ENCODE measurements around the gene DLX4. TPM values are rescaled to one million over a fixed set of nuclear protein-coding genes. Genes with fewer than 3 reads are reported as not detected.

DLX4 gene
- total RNA-seq, 1 donor from 2014 or later: not detected

DNA sequence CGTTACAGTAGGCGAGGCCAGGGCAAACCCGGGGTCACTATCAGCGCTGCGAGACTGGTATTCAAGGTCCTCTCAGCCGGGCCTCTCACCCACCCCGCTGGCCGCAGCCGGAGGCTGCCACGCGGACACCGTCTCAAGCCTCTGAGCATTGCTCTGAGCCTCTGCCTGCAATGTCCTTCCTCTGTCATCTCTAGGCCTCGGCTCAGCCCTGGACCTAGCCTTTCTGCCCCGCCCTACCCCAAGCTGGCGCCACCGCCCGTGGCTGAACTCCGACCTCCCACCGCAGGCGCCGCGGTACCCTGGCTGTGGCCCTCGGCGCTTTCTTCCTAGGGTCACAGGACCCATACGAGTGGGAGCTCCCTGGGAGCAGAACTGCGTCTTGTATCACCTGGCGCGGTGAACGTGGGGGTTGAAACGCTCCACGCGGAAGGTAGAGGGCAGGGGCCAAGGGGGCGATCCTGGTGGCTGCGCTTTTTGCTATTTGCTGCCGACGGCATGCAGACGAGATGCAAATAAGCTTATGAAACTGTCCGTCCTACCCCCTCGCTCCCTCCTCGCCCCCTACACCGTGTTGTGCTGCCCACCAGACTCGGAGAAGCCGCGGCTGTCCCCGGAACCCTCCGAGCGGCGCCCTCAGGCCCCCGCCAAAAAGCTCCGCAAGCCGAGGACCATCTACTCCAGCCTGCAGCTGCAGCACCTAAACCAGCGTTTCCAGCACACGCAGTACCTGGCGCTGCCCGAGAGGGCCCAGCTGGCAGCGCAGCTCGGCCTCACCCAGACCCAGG lies 3.7 kb downstream of the DLX4 start:
- Histone ChIP-seq H3K27me3 (ENCODE audit: control insufficient read depth in 3 of 3, insufficient read depth in 3 of 3, low read length in 3 of 3) (peaks cover 84 to 94% (median 91%) of the 10 kb centered on the region in 3 donors), H3K36me3 (ENCODE audit: control insufficient read depth in 3 of 3, insufficient read depth in 3 of 3, low read length in 3 of 3) (no peaks in the 10 kb centered on the region), H3K4me3 (ENCODE audit: low read length in 3 of 3) (peak overlapping the region in 2 of 3 donors; percentile 9 to 22), H3K4me1 (ENCODE audit: control insufficient read depth in 3 of 3, insufficient read depth in 3 of 3, low read length in 3 of 3) (peaks cover 25 to 27% (median 26%) of the 10 kb centered on the region in 3 donors), H3K27ac (ENCODE audit: low read depth, low read length) (no peak overlapping the region), H3K9ac (ENCODE audit: low read depth in 1 of 3, low read length in 3 of 3) (no peak overlapping the region), H3K9me3 (ENCODE audit: control insufficient read depth in 3 of 3, low read length in 3 of 3) (no peaks in the 10 kb centered on the region)

- Histone ChIP-seq H3K4me1 (ENCODE audit: control insufficient read depth in 3 of 3, insufficient read depth in 3 of 3, low read length in 3 of 3) (peaks cover 24 to 25% (median 25%) of the 10 kb centered on the region in 3 donors), H3K36me3 (ENCODE audit: control insufficient read depth in 3 of 3, insufficient read depth in 3 of 3, low read length in 3 of 3) (no peaks in the 10 kb centered on the region), H3K27me3 (ENCODE audit: control insufficient read depth in 3 of 3, insufficient read depth in 3 of 3, low read length in 3 of 3) (peaks cover 83 to 94% (median 92%) of the 10 kb centered on the region in 3 donors), H3K4me3 (ENCODE audit: low read length in 3 of 3) (no peak overlapping the region), H3K27ac (ENCODE audit: low read depth, low read length) (no peak overlapping the region), H3K9me3 (ENCODE audit: control insufficient read depth in 3 of 3, low read length in 3 of 3) (no peaks in the 10 kb centered on the region), H3K9ac (ENCODE audit: low read depth in 1 of 3, low read length in 3 of 3) (no peak overlapping the region)
Measured at GRCh38 chr17:49973271-49973615, 4.3 kb downstream of the DLX4 start.

DNA sequence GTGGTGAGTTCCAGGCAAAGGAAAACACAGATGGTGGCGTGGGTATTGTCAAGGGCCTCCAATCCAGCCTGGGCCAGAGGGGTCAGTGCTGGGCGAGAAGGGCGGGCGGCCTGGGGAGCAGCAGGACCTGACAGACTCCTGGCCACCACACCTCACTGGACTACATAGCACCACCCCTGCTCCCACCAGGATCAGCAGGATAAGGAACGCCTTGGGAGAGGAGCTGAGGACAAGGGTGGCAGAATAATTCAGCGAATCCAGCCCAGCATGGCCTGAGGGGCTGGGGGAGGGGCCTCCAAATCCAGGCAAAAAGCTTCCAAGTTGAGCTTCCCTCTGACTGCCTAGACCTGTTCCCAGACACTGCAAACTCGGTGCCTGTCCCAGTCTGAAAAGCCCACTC lies 6.5 kb downstream of the DLX4 start:
- no peaks in the 10 kb centered on the region for H3K9me3 ChIP-seq (ENCODE audit: control insufficient read depth in 3 of 3, low read length in 3 of 3)
- H3K27me3 ChIP-seq (ENCODE audit: control insufficient read depth in 3 of 3, insufficient read depth in 3 of 3, low read length in 3 of 3): peaks cover 73 to 86% (median 81%) of the 10 kb centered on the region in 3 donors
- H3K9ac ChIP-seq (ENCODE audit: low read depth in 1 of 3, low read length in 3 of 3): no peak overlapping the region
- no peak overlapping the region for H3K4me3 ChIP-seq (ENCODE audit: low read length in 3 of 3)
- H3K27ac ChIP-seq (ENCODE audit: low read depth, low read length): no peak overlapping the region
- no peaks in the 10 kb centered on the region for H3K36me3 ChIP-seq (ENCODE audit: control insufficient read depth in 3 of 3, insufficient read depth in 3 of 3, low read length in 3 of 3)
- peaks cover 9 to 12% (median 11%) of the 10 kb centered on the region in 3 donors for H3K4me1 ChIP-seq (ENCODE audit: control insufficient read depth in 3 of 3, insufficient read depth in 3 of 3, low read length in 3 of 3)

- Histone ChIP-seq H3K9ac (ENCODE audit: low read depth in 1 of 3, low read length in 3 of 3) (no peak overlapping the region), H3K36me3 (ENCODE audit: control insufficient read depth in 3 of 3, insufficient read depth in 3 of 3, low read length in 3 of 3) (no peaks in the 10 kb centered on the region), H3K27ac (ENCODE audit: low read depth, low read length) (no peak overlapping the region), H3K27me3 (ENCODE audit: control insufficient read depth in 3 of 3, insufficient read depth in 3 of 3, low read length in 3 of 3) (peaks cover 71 to 84% (median 77%) of the 10 kb centered on the region in 3 donors), H3K9me3 (ENCODE audit: control insufficient read depth in 3 of 3, low read length in 3 of 3) (no peaks in the 10 kb centered on the region), H3K4me1 (ENCODE audit: control insufficient read depth in 3 of 3, insufficient read depth in 3 of 3, low read length in 3 of 3) (peaks cover 9 to 12% (median 11%) of the 10 kb centered on the region in 3 donors), H3K4me3 (ENCODE audit: low read length in 3 of 3) (no peak overlapping the region)
Measured at GRCh38 chr17:49976163-49976827, 7.3 kb downstream of the DLX4 start.

DNA sequence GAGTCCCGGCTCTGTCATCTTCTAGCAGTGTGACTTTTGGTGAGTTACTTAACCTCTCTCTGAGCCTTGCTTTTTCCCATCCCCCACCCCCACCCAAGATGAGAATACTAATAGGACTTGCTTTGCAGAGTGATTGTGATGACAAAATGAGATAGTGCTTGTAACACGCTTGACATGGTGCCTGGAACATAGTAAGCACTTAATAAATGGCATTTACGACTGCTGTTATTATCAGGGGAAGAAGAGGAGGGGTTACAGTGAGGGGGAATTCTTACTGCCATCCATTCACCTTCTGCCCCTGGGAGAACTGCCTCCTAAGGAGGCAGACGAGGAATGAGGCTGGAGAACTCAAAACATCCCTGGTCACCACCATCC lies 7.8 kb downstream of the DLX4 start:
- H3K36me3 ChIP-seq (ENCODE audit: control insufficient read depth in 3 of 3, insufficient read depth in 3 of 3, low read length in 3 of 3): no peaks in the 10 kb centered on the region
- H3K4me3 ChIP-seq (ENCODE audit: low read length in 3 of 3): no peak overlapping the region
- no peak overlapping the region for H3K27ac ChIP-seq (ENCODE audit: low read depth, low read length)
- peaks cover 9 to 11% (median 10%) of the 10 kb centered on the region in 3 donors for H3K4me1 ChIP-seq (ENCODE audit: control insufficient read depth in 3 of 3, insufficient read depth in 3 of 3, low read length in 3 of 3)
- H3K27me3 ChIP-seq (ENCODE audit: control insufficient read depth in 3 of 3, insufficient read depth in 3 of 3, low read length in 3 of 3): peaks cover 66 to 78% (median 73%) of the 10 kb centered on the region in 3 donors
- no peaks in the 10 kb centered on the region for H3K9me3 ChIP-seq (ENCODE audit: control insufficient read depth in 3 of 3, low read length in 3 of 3)
- H3K9ac ChIP-seq (ENCODE audit: low read depth in 1 of 3, low read length in 3 of 3): no peak overlapping the region

GRCh38 chr17:49977463-49978389 lies 8.7 kb downstream of the DLX4 start:
- H3K27me3 ChIP-seq (ENCODE audit: control insufficient read depth in 3 of 3, insufficient read depth in 3 of 3, low read length in 3 of 3): peaks cover 59 to 73% (median 64%) of the 10 kb centered on the region in 3 donors

DNA sequence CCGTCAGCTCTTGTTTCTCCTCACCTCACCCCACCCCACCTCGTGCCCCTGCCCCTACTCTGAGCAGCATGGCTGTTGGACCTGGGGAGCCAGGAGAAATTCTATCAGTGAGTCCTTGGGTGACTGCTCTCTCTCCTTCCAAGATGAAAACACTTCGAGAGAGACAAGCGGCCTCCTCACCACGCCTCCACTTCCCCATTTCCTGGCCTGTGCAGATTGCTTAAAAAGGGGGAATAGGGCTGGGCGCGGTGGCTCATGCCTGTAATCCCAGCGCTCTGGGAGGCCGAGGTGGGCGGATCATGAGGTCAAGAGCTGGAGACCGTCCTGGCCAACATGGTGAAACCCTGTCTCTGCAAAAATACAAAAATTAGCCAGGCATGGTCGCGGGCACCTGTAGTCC lies 9.5 kb downstream of the DLX4 start:
- no peaks in the 10 kb centered on the region for H3K36me3 ChIP-seq (ENCODE audit: control insufficient read depth in 3 of 3, insufficient read depth in 3 of 3, low read length in 3 of 3)
- H3K9ac ChIP-seq (ENCODE audit: low read depth in 1 of 3, low read length in 3 of 3): no peak overlapping the region
- no peaks in the 10 kb centered on the region for H3K9me3 ChIP-seq (ENCODE audit: control insufficient read depth in 3 of 3, low read length in 3 of 3)
- H3K4me3 ChIP-seq (ENCODE audit: low read length in 3 of 3): no peak overlapping the region
- H3K27me3 ChIP-seq (ENCODE audit: control insufficient read depth in 3 of 3, insufficient read depth in 3 of 3, low read length in 3 of 3): peaks cover 51 to 68% (median 56%) of the 10 kb centered on the region in 3 donors
- no peaks in the 10 kb centered on the region for H3K4me1 ChIP-seq (ENCODE audit: control insufficient read depth in 3 of 3, insufficient read depth in 3 of 3, low read length in 3 of 3)
- H3K27ac ChIP-seq (ENCODE audit: low read depth, low read length): no peak overlapping the region

More at GRCh38 chr17:49977463-49978389, 8.7 kb downstream of the DLX4 start:
- H3K36me3 ChIP-seq (ENCODE audit: control insufficient read depth in 3 of 3, insufficient read depth in 3 of 3, low read length in 3 of 3): no peaks in the 10 kb centered on the region
- H3K4me1 ChIP-seq (ENCODE audit: control insufficient read depth in 3 of 3, insufficient read depth in 3 of 3, low read length in 3 of 3): peaks cover under 1 to 1% (median under 1%) of the 10 kb centered on the region in 3 donors
- no peak overlapping the region for H3K9ac ChIP-seq (ENCODE audit: low read depth in 1 of 3, low read length in 3 of 3)
- no peak overlapping the region for H3K27ac ChIP-seq (ENCODE audit: low read depth, low read length)
- H3K9me3 ChIP-seq (ENCODE audit: control insufficient read depth in 3 of 3, low read length in 3 of 3): no peaks in the 10 kb centered on the region
- no peak overlapping the region for H3K4me3 ChIP-seq (ENCODE audit: low read length in 3 of 3)

DNA sequence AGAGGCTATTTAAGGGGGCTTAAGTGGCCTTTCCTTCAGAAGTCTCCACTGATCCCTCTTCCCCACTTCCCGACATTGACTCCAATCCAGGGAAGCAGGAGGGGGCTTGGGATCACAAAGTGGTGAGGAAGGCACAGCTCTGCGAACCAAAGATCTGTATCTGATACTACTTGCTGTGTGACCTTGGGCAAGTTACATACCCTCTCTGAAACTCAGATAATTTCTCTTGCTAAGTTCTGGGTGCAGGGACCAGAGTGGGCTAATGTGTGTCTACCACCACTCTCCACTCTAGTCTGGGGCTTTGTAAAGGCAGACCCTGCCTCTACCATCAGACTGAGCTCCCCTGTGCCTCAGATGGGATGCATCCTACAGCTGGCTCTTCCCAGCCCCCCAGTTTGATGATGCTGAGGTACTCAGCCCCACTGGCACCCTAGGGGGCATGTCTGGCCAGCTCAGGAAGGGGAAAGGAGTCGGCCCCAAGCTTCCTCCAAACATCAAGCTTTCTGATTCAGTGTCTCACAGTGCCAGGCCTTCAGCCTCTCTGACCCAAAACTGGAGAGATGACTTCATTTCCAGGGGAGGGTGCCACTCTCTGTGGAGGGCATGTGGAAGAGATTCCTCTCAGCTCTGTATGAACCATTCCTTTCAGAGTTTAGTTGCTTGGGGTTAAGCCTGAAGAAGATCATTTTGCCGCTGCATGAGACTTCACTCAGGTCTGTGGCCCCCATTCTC lies 10.9 kb downstream of the DLX4 start:
- no peaks in the 10 kb centered on the region for H3K4me1 ChIP-seq (ENCODE audit: control insufficient read depth in 3 of 3, insufficient read depth in 3 of 3, low read length in 3 of 3)
- peak overlapping the region in 1 of 3 donors; percentile 3 for H3K9ac ChIP-seq (ENCODE audit: low read depth in 1 of 3, low read length in 3 of 3)
- no peaks in the 10 kb centered on the region for H3K36me3 ChIP-seq (ENCODE audit: control insufficient read depth in 3 of 3, insufficient read depth in 3 of 3, low read length in 3 of 3)
- no peaks in the 10 kb centered on the region for H3K9me3 ChIP-seq (ENCODE audit: control insufficient read depth in 3 of 3, low read length in 3 of 3)
- peaks cover 44 to 68% (median 56%) of the 10 kb centered on the region in 3 donors for H3K27me3 ChIP-seq (ENCODE audit: control insufficient read depth in 3 of 3, insufficient read depth in 3 of 3, low read length in 3 of 3)
- H3K27ac ChIP-seq (ENCODE audit: low read depth, low read length): no peak overlapping the region
- H3K4me3 ChIP-seq (ENCODE audit: low read length in 3 of 3): no peak overlapping the region

- Histone ChIP-seq H3K27ac (ENCODE audit: low read depth, low read length) (no peak overlapping the region), H3K9me3 (ENCODE audit: control insufficient read depth in 3 of 3, low read length in 3 of 3) (no peaks in the 10 kb centered on the region), H3K4me3 (ENCODE audit: low read length in 3 of 3) (no peak overlapping the region), H3K9ac (ENCODE audit: low read depth in 1 of 3, low read length in 3 of 3) (no peak overlapping the region), H3K27me3 (ENCODE audit: control insufficient read depth in 3 of 3, insufficient read depth in 3 of 3, low read length in 3 of 3) (peaks cover 39 to 63% (median 55%) of the 10 kb centered on the region in 3 donors), H3K4me1 (ENCODE audit: control insufficient read depth in 3 of 3, insufficient read depth in 3 of 3, low read length in 3 of 3) (no peaks in the 10 kb centered on the region), H3K36me3 (ENCODE audit: control insufficient read depth in 3 of 3, insufficient read depth in 3 of 3, low read length in 3 of 3) (no peaks in the 10 kb centered on the region)
Measured at GRCh38 chr17:49980703-49981197, 11.8 kb downstream of the DLX4 start.
